RKO (cell line): ENCODE data around the gene HEXD.

Experiments used
- DNase-seq: peaks from one replicate; pipeline ENCODE4 v3.0.0-alpha.2; 2016; ENCODE audit warnings: low spot score

The HEXD gene

GRCh38 chr17:82489851-82490511 is 71.8 kb downstream of the HEXD start:
- no peak for DNase-seq

GRCh38 chr17:82490512-82491195 is 72.5 kb downstream of the HEXD start:
- no peak for DNase-seq

- no peak for DNase-seq
Observed at GRCh38 chr17:82491196-82491530, 73.0 kb downstream of the HEXD start.

GRCh38 chr17:82491533-82491932 is 73.4 kb downstream of the HEXD start:
- no peak for DNase-seq
